Stimulated activated CD8-positive, alpha-beta memory T cell treated with anti-CD3 and anti-CD28 coated beads, Interleukin-7, amount 100 ng/mL, for 4 hours (primary cell): Measurements from ENCODE around the gene CFAP20DC.
"Not testable (repeated sequence)": the region's sequence is repeated elsewhere in the genome, so short reads cannot be mapped to it uniquely, and the experiment has no call there.

ENCODE experiments used
- DNase-seq, 2 donors: peaks; one replicate each; pipeline ENCODE4 v3.0.0-alpha.2; 2020; ENCODE audit warnings: low read depth in 2 of 2

The CFAP20DC gene

DNA sequence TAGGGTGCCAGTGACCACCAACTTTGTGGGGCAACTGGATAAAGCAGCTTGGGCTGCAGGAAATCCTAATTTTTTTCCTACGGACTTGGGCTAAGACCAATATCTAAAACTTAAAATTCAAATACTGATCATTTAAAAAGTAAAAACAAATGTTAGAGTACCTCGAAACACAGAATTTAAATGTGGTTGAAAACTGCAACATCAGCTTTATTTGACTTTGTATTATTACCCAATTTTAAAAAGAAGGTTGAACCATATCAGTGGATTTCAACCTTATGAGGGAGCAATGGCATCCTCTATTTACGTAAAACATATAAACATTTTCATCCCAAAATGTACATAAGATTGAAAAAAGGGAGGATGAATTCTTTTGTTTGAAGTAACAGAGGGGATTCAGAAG, 26.2 kb downstream of the CFAP20DC start:
- no peak for DNase-seq

DNA sequence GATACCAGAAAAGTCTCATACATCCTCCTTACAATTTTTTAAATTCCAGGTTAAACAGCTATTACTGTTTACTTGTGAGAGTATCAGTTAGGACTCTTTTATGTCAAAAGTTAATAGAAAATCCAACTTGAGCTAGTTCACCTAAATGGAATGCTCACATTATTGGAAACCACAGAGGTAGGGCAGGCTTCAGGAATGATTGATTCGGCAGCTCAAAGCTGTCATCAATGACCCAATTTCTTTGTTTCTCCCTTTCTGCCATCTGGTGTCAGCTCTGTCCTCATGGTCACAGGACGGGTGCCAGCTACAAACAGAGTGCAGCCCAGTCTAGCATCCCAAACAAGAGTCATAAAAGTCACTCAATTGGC, 32.2 kb downstream of the CFAP20DC start:
- DNase-seq, result no peak

- no peak for DNase-seq
Observed at GRCh38 chr3:59016930-59017616, 32.8 kb downstream of the CFAP20DC start.

- no peak for DNase-seq
Observed at GRCh38 chr3:59013611-59014010, 36.2 kb downstream of the CFAP20DC start.

GRCh38 chr3:59006634-59007517, 42.9 kb downstream of the CFAP20DC start:
- DNase-seq, result no peak

- no peak for DNase-seq
Observed at GRCh38 chr3:59001675-59002074, 48.1 kb downstream of the CFAP20DC start.

- DNase-seq, result no peak
Observed at GRCh38 chr3:58999774-59000160, 50.1 kb downstream of the CFAP20DC start.

DNA sequence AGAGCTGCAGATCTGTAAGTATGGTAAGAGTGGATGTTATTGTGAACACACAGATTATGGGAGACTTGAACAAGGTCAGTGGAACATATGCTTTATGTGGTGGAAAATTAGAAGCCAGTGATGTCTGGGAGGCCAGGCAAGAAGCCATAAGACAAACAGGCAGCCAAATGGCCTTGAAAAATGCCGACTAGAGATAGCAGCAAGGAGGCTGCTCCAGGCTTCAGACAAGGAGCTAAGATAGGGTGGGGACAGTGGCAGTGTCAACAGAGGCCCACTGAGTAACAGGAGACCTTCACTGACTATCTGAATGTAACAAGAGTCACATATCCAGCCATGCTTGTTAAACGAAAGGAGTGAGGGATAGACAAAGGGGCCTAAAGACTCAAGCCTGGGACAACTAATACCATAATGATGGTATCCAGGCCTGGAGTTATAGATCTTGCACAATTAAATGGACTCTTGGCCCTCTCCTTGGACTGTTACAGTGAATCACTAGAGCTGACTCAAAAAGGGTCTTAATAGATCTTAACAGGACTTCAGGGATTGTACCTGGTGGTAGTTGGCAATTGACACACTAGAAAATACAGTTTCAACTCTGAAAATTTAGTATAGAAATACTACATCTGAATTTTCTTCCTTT, 50.6 kb downstream of the CFAP20DC start:
- DNase-seq, result no peak

- DNase-seq, result no peak
Observed at GRCh38 chr3:58998476-58999117, 51.2 kb downstream of the CFAP20DC start.

DNA sequence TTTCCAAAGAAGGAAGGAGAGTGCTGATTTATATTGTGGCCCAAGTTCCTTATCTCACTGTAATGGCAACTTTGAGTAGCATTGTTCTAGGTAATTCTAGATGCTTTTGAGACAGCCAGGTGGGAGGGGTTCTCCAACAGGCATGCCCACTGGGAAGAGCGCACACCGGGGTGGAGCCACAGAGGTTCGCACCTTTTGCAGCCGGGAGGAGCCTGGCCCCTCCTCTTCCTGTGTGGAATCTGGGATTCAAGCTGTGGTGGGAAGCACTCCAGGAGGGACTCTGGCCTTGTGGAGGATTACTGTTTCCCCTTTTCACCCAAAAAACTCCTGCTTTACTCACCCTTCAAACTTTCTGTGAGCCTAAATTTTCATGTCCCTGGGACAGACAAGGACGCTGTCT, 53.1 kb downstream of the CFAP20DC start:
- no peak for DNase-seq

DNA sequence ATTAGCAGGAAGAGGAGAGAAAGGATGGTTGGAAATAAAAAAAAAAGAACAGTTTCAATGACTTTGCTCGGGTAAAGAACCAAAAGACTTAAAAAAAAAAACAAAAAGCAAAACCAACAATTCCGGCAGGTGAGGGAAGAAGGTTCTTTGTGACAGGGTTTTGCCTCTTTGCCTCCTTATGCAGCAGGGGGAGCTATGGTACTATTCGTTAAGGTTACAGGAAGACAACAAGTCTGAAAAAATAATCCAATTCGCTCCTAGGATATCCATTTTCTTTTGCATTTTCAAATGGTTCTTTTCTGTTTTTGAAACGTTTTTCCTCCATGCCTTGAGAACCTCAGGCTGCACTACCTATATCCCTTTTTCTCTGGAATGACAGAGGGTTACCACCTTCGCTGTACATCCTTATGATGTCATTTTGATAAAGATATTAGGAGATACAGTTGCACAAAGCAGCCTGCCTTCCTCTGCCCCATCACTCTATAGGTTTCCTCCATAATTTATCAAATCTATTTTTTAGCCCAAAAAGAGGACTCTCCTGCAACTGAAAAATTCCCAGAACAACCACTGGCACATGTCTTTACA, 55.0 kb downstream of the CFAP20DC start:
- no peak for DNase-seq

GRCh38 chr3:58993547-58993946, 56.3 kb downstream of the CFAP20DC start:
- no peak for DNase-seq

- no peak for DNase-seq
Observed at GRCh38 chr3:58991623-58992022, 58.2 kb downstream of the CFAP20DC start.

- no peak for DNase-seq
Observed at GRCh38 chr3:58991026-58991425, 58.8 kb downstream of the CFAP20DC start.

DNA sequence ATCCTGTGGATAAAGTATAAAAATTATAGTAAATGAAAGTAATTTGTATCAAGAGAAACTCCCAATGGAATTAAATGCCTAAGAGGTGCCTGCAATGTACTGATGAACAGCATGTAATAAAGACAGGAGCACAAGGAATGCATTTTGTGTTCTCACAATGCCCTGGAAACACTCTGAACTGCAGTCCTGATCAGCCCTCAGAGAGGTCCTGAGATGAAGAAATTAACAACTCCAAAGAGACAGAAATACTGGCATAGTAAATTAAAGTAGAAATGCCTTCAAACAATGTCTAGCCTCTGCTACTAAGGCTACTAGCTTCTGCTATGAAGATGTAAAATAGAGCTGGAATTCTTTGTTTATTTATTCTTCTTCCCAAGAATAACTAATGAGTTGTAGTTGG, 59.9 kb downstream of the CFAP20DC start:
- DNase-seq, result no peak

DNA sequence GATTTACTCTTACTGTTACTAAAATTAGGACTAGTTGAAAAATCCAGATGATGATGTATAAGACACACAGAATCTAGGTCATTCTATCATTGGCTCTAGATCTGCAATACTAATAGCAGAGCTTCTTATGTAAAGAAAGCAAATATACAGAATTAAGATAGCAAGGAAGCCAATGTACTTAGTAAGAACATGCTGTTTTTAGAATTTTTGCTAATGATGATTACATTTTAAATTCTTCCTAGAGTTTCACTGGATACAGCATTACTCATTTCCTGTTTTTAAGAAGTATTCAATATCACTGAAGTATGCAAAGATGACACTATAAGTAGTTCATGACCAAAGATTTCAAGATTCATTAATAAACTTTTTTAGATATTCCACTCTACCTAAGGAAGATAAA, 60.7 kb downstream of the CFAP20DC start:
- no peak for DNase-seq

- DNase-seq, result no peak
Observed at GRCh38 chr3:58988041-58988440, 61.8 kb downstream of the CFAP20DC start.

DNA sequence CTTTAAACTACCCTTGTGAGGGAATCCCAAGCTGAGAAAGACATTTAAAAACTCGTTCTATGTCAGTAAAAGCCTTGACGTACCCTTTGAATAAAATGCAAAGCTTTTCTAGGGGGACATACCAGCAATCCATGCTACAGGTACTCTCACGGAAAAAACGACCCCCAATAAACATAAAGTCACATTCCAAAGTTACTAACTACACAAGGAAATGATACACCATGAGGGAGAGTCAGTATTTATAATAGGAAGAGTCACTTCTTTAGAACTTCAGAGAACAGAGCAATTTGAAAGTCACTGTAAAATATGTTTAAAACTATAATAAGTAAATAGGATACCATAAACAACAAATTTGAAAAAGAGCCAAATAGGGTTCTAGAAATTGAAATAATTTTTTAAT, 63.2 kb downstream of the CFAP20DC start:
- no peak for DNase-seq

DNA sequence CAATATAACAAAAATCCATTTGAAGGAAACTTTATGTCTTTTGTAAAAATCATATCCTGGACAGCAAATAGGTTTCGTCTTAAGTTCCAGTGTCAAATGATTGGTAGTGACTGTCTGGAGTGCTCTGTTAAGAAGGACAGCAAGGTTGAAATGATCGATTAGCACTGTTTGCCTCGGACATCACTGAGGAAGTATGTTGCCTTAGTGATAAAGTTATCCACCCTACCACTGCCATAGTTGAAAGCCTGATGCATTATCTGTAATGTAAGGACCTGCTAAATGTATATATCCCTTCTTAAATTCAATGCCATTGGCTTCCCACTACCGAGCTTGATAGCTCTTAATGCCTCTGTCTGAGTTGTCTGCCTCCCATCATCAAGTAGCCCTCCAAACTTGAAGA, 70.0 kb downstream of the CFAP20DC start:
- no peak for DNase-seq

- no peak for DNase-seq
Observed at GRCh38 chr3:58973796-58974195, 76.0 kb downstream of the CFAP20DC start.

GRCh38 chr3:58967866-58968265, 82.0 kb downstream of the CFAP20DC start:
- not testable (repeated sequence) for DNase-seq

DNA sequence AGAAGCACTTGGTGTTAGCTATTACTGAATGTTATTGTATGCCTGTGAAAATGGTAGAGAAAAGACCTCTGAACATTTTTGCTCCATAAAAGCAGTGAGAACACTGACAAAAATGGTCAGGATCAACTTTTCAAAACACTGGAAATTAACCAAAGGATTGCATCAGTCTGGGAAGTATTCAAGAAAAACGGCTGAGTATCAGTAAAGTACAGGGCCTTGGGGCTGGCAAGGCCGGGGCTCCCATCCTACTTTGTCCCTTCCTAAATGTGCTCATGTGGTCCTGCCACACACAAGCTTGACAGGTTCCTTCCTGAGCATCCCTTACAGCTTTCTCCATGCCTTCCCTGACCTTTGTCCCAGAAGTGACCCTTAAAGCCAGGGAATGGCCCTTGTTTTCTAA, 84.0 kb downstream of the CFAP20DC start:
- DNase-seq, result no peak
